Upper lobe of left lung (tissue), 4 donors: ENCODE results near the gene SRD5A1.

Experiments used
- CTCF ChIP-seq, 6 experiments: fragments of 450-650 bp in 4 of 6; fragments of 200-600 bp in 2 of 6; sonication (generic) in 2 of 6; IDR thresholded peaks; one replicate each; pipeline ENCODE4 v1.5.1; 2016 to 2019; ENCODE audit warnings: antibody characterized with exemption in 6 of 6
- POLR2A ChIP-seq, 4 donors: fragments of 450-650 bp; IDR thresholded peaks; one replicate each; pipeline ENCODE4 v1.5.1; 2016 to 2017; ENCODE audit warnings: antibody characterized with exemption in 4 of 4, mild to moderate bottlenecking in 2 of 4
- POLR2AphosphoS5 ChIP-seq, 2 donors: sonication (generic); formaldehyde crosslinking; IDR thresholded peaks; one replicate each; pipeline ENCODE4 v1.5.1; 2017; ENCODE audit warnings: antibody characterized with exemption in 2 of 2

GRCh38 chr5:6659941-6660684 lies 26.9 kb downstream of the SRD5A1 start:
- no peak for TF ChIP-seq CTCF (IDR thresholded peaks at IDR 0.05)
- no peak for TF ChIP-seq POLR2AphosphoS5 (IDR thresholded peaks at IDR 0.05)
- no peak for TF ChIP-seq POLR2A (IDR thresholded peaks at IDR 0.05)
